NCI-H345 treated with DMSO at 0.1 percent for 48 hours (cell line): Measurements from ENCODE around the gene MYMK.

Source experiments
- DNase-seq: peaks from one replicate; lab custom pipeline; 2025; ENCODE audit not compliant: unreplicated experiment; lab: John Stamatoyannopoulos, UW

MYMK gene

DNA sequence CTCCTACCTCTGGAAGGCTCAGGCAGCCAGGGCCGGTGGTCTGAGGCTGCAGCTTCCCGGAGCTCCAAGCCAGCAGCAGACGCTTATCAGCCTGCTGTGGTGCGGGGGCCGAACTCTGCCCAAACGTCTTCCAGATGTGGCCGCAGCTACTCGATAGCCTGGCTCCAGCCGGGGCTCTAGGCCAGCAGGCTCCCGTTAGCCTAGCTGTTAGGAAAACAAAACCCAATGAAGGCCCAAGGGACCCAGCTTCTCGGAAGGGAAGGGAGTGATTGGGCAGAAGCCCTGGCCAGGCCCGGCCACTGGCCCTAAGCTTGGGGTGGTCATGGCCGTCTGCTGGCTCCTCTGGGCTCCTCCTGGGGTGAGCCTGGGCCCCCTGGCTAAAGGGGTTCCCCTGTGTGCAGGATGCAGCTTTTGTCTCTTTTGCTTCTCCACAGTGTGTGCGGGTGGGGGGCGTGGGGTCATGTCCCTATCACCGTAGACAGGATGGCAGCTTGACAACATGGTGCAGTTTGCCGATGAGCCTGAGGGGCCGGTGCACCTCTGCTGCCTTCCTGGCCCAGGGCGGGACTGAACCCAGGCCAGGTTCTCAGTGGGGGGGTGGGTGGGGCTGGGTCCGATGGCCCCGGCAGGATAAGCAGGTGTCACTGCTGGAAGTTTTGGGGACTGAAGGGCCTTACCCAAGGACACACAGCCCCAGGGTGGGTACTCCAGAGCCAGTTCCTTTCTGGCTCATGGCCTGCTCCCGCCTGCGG lies 18.7 kb downstream of the MYMK start:
- DNase-seq: no peak

DNA sequence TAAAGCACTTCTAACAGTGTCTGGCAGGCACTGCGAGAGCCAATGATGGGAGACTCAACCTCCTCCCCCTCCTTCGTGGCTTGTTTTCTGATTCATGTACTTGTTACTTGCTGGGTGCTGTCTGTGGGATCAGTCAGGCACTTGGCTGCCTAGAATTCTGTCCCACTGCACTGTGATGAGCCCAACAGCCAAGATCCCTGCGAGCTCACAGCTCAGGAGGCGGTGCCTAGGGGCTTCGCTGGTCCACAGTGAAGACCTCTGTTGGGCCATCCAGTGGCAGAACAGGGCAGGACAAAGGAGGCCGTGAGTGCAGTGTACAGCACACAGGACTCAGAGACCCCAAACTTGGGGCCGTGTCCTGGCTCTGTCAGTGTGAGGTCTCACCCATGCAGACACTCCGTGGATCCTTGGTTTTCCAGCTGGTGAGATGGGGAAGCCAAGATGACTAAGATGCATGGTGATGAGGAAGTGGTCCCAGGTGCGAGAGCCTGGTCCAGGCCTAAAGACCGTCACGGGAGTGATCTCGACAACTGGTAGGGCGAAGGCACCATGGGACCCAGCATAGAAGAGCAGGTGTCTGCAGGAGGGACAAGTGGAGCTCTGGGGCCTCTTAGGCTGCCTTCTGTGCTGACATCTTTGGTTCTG lies 19.5 kb downstream of the MYMK start:
- no peak for DNase-seq

DNA sequence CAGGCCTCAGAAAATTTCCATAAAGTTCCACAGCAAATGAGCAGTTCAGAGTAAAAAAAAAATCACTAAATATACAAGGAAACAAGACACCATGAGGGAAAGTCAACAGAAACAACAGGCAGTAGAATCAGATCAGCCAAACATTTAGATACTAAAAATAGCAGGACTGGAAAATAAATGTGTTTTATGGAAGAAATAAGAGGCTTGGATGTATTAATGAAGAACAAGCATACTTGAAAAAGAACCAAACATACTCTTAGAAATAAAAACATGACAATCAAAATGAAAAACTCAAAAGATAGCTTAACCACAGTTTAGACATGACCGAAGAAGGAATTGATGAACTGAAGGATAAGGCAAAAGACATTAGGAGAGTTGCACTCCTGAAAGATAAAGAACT lies 22.6 kb downstream of the MYMK start:
- DNase-seq: no peak

DNA sequence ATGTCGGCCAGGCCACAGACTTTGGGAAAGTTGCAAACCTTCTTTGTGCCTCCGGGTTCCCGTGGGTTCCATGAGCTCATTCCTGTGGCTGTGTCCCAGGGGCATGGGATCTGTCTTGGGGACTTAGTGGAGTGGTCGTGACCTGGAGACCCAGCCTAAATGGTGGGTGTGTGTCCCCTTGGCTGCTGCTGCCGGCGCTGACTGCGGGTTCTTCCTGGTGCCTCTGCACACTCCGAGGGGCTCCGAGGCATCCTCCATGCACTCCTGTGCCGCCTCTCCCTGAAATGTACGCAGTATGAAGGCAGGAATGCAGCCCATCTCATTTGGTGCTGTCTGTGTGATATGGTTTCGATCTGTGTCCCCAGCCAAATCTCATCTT lies 24.9 kb downstream of the MYMK start:
- no peak for DNase-seq

DNA sequence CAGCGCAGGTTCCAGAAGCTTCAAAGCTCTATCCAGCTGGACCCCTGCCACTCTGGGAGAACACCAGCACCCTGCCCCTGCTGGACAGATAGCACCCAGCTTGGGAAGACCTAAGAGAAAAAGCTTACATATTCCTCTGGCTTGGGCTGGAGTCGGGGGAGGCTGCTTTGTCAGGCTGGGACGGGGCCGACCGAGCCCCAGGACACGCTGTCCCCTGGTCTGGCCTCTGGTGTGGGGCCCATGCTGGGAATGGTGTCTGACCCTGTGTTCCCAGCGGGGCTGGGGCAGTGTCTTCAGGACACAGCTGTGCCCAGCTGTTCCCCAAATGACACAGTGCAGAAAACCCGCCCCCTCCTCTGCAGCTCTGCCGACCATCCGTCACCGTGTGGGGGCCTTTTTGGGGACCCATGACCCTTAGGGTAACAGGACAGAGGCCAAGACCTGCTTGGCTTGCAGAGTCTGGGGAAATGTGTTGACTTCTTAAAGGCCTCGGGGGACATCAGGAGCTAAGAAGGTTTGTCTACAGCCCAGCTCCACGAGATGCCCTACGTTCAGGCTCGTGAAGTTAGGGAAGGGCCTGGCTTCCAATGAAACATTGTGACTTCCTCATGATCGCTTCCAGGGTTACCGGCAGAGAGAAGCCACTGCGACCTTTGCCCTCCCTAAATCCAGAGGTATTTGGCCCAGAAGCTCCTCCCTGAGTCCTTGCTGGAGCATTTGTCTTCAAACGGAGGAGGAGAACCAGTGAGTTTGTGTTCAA lies 25.4 kb downstream of the MYMK start:
- DNase-seq: no peak

DNA sequence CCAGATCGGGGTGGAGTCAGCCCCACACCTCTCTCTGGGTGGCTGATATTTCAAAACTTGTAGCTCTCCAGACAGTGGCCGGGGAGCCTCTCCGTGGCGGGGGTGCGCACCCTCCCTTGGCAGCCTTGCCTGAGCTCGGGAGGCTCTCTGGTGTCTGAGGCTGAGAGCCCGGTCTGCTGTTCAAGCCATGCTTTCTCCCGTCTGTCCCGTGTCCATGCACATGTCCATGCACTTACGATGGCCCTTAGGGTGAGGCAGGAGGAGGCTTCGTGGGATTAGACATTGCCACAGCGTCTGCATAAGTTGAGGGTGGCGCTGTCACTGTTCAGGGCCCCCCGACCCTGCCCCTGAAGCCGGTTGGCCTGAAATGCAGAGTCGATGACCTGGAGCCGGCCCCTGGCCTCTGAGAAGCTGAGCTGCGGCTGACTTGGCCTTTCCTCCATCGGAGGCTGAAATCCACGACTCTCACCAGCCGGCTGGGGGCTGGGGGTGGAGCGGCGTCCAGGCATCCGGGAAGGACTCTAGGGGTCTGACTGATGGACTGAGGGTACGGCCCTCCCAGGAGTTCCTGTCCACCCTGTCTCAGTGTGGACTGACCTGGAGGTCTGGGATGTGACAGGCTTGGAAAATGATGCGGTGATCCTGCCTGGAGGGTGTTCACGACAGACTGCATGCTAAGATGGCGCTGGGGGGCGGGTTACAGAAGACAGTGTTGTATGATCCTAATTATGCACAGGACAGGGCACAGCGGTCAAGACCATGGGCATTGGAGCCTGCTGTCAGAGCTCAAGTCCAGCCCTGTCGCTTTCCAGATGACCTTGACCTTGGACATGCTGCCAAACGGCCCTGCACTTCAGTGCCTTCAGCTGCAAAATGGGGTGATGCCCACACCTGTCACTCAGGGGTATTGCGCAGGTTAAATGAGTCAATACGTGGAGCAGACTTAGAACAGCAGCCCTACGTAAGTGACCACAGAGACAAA lies 27.6 kb downstream of the MYMK start:
- DNase-seq: no peak

DNA sequence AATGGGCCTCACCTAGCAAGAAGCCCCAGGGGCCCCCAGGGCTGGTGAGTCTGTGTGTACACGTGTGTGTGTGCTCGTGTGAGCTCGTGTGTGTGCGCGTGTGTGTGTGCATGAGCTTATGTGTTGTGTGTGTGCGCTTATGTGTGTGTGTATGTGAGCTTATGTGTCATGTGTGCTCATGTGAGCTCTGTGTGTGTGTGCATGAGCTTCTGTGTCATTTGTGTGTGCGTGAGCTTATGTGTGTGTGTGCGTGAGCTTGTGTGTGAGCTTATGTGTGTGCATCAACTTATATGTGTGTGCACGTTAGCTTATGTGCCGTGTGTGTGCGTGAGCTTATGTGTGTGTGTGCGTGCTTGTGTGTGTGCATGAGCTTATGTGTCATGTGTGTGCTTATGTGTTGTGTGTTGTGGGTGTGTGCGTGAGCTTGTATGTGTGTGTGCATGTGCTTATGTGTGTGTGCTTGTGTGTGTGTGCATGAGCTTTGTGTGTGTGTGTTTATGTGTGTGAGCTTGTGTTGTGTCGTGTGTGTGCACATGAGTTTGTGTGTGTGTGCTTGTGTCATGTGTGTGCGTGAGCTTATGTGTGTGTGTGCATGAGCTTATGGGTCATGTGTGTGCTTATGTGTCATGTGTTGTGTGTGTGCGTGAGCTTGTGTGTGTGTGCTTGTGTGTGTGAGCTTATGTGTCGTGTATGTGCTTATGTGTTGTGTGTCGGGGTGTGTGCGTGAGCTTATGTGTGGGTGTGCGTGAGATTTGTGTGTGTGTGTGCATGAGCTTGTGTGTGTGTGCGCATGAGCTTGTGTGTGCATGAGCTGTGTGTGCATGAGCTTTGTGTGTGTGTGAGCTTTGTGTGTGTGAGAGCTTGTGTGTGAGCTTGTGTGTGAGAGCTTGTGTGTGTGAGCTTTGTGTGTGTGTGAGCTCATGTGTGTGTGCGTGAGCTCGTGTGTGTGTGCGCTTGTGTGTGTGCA lies 29.1 kb downstream of the MYMK start:
- DNase-seq: no peak

DNA sequence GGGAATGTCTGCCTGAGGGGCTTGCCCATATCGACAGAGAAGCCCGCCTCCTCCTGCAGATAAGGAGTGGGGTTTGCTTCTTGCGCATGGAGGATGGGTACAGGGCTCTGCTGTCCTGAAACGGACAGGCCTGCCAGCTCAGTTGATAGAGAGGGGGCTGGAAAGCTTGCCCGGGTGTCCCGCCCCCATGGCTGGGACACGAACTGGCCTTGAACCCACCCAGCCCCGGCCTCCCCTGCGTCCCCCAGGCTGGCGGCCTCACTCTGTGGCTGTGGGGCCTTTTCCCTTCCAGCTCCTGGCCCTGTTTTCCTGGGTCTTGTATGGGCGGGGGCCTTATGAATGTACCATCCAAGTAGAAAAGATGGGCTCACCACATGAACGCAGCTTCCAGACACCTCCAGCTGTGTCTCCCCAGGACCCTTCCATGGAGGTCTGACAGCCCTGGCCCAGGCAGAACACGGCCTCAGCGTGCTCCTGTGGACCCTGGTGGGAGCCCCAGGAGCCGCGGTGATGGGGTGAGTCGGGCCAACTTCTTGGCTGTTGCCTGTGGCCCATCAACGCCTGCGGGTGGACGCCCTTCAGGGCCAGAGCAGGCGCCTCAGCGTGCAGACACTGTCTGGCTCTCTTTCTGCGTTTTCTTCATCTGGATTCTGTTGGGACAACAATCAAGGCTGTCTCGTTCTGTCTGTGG lies 30.0 kb downstream of the MYMK start:
- no peak for DNase-seq

DNA sequence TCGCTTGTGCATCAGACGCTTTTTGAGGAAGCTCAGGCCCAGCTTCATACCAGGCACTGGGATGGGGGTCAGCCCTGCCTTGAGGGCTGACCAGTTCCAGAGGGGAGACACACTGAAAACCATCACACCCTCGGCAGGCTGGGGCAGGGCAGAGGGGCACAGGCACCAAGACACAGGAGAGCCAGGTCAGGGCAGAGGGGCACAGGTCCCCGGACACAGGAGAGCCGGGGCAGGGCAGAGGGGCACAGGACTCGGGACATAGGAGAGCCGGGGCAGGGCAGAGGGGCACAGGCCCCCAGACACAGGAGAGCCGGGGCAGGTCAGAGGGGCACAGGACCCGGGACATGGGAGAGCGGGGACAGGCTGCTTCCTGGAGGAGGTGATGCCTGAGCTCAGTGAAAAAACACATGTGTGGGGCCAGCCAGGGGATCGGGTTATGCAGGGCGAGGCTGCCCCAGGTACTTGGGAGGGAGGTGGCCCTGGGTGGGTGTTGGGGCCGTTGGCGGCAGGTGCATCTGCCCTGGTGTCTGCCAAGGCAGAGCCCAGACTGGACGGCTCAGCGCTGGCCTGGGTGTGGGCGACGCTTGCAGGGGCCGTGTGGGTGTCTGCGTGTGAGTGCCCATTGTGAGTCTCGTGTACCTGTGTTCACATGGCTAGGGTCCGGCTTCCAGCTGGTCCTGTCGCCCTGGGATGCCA lies 30.8 kb downstream of the MYMK start:
- no peak for DNase-seq

DNA sequence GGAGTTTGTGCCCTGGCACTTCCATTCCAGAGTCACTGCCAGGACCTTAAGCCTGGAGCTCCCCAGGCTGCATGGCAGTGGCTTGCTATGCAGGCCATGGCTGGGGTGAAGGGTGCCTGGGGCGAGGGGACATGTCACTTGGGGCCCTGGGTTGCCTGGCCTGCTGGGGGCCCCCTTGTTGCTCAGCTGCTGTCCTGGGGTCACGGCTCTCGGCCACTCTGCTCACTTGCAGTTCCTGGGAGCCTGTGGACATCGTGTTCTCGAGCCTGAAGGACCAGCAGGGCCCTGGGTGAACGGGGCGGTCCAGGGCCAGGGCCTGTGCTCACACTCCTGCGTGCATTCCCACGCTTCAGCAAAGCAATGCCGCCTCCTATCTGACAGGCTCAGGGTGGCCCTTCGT lies 31.3 kb downstream of the MYMK start:
- no peak for DNase-seq

DNA sequence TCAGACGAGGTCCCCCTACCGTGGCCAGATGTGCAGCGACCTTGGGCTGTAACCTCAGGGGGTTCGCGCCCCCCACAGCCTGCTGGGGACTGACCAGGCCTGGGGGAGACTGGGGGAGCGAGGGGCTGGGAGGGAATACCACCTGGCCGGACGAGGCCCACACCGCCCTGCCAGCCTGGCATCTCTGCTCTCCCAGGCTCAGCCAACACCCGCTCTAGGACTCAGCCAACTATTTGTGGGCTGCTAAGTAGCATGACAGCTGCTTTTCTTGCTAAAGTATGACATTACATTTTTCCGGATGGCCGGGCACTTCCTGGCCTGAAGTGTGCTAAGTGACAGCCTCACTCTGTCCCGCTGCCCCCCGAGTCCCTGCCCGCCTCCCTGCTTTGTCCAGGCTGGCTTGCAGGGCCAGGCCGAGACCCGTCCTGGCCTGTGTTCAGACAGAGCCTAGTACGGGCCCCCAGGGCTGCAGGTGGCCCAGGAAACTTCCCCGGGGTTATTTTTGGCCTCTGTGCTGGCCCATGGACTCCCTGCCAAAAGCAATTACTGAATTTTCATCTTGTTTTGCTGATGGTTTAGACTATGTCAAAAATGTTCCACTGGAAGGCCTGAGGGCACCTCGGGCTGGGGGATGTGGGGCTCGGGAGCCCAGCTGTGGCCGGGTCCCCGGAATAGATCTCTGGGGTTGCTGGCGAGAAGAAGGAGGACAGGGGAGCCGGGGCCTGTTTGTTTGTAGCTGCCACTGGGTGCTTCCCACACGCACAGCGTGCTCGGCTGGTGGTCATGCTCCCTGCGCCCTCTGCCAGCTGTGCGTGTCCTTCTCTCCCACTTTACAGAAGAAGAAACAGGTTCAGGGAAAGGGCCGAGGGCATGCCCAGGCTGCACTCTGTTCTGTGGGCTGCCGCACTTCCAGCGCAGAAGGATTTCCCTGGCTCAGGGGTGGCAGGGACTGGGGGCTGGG lies 32.4 kb downstream of the MYMK start:
- no peak for DNase-seq

DNA sequence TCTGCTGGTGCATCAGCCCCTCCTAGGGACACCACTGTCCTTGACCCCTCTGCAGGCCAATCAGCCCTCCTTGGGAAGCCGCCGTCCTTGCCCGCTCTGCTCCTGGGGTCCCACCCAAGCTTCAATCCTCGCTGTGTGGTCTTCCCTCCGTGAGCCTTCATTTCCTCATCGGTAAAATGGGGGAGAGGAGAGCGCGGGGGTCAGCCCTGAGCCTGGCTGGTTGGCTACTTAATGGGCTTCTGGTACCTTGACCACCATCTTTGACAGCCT lies 33.2 kb downstream of the MYMK start:
- DNase-seq: no peak

DNA sequence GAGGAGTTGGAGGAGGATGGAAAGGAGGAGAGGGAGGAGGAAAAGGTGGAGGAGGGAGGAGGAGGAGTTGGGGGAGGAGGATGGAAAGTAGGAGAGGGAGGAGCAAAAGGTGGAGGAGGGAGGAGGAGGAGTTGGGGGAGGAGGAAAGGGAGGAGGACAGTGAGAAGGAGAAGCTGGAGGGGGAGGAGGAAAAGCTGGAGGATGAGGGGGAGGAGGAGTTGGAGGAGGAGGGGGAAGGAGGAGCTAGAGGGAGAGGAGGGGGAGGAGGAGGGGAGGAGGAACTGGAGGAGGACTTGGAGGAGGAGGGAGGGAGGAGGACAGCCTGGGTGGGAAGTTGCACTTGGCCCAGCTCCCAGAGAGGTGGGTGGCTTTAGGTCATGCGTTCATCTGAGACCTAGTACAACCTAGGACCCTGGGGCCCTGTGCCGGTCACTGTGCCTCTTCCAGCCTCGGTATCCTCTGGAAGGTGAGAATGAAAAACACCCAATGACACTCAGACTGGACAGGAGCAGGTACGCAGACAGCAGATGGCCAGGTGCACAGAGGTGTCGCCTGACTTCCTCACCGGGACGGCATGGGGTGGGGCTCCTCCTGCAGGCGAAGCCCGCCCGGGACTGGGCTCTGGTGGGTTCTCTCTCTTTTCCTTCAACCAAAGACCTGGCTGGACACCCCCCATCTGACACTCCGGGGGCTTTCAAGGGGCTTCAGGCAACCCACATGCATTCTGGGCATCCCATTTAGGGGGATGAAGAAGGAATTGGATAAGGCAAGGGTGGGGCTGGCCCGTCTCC lies 33.7 kb downstream of the MYMK start:
- no peak for DNase-seq

DNA sequence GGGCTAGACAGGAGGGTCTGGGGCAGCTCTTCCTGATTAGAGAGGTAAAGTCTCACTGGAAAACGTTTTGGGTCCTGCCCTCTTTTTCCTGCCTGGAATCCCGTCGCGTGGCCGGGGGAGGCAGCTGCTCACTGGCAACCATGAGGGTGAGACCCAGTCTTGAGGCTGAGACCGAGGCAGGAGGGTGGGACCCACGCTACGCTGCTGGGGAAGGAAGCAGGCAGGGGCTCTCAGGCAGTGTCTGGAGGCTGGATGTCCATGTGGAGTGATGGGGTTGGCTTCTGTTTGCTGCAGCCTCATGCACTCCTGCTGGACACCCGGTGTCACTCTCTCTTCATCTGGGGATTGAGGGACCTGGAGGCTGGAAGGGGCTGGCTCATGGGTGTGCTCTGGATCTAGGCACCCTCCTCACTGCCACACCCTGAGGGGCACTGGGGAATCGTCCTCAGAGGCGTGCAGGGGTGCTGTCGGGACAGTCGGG lies 34.5 kb downstream of the MYMK start:
- no peak for DNase-seq

DNA sequence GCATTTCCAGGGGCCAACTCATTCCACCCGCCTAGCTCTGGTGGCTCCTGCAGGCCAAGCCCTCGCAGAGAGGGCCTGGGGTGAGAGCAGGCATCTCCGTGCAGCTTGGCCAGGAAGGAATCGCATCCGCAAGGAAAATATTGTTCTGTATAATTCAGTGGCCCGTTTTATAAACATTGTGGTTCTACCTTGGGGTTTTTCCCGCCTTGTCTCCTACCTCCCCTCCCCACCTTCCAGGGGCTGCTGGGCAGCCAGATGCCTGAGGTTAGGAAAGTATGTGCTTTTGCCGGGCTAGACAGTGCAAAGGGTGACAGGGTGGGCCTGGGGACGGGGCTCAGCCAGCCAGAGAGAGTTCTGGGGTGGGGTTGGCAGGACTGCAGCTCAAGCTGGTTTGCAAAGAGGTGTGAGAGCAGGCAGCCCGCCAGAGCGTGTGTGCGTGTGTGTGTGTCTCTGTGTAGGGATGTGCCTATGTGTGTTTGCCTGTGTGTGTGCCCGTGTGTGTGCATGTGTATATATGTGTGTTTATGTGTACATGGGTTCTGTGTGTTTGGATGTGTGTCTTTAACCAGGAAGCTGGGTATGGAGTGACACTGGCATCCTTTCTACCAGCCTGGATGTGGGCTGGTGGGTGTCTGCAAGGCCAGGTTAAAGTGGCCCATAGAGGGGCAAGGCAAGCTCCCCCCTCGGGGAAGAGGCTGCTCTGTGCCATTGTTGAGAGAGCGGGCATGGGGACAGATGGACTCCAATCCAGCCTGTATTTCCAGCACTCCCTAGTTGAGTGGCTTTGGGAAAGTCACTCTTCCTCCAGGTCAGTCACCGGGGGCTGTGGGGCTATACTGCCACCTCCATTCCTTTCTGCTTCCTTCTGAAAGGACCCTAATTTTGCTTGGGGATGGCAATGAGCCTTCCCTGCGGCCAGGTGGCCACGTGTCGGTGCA lies 35.2 kb downstream of the MYMK start:
- DNase-seq: no peak
